ENCODE data around the gene SULT4A1.

DNA sequence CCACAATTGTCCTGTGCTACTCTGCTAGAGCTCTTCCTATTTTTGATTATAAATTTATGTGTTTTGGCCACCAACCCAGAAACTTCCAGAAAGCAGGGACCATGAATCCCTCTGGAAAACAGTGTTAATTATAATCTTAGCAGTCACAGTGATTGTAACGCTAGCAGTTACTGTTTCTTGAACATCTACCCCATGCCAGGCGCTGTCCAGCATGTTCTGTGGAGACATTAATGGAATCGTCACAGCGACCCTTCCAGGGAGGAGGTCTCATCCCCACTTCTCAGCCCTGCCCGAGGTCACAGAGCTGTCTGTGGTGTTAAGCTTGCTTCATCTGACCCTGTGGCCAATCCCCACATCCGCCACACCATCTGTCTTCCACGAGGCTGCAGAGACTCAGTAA lies 43.4 kb upstream of the SULT4A1 start:
- TF ChIP-seq FOXK2 (IDR thresholded peaks at IDR 0.05): no peak
- TF ChIP-seq SP1 (IDR thresholded peaks at IDR 0.05; ENCODE audit: low read depth, low read length): no peak
- no peak for TF ChIP-seq EP300 (IDR thresholded peaks at IDR 0.05; ENCODE audit: borderline replicate concordance in 1 of 2, control insufficient read depth in 1 of 2, low read depth in 2 of 2, low read length in 2 of 2)
- TF ChIP-seq JUND (IDR thresholded peaks at IDR 0.05; ENCODE audit: low read depth, low read length): no peak
- TF ChIP-seq POLR2A (IDR thresholded peaks at IDR 0.05; ENCODE audit: low read depth, low read length): no peak
- TF ChIP-seq, protein P1, sequence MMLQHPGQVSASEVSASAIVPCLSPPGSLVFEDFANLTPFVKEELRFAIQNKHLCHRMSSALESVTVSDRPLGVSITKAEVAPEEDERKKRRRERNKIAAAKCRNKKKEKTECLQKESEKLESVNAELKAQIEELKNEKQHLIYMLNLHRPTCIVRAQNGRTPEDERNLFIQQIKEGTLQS (IDR thresholded peaks at IDR 0.05; ENCODE audit: borderline replicate concordance, extremely low read depth, low read depth, low read length): no peak
- no peak for TF ChIP-seq RFX5 (IDR thresholded peaks at IDR 0.05; ENCODE audit: low read depth, low read length)
- no peak for TF ChIP-seq FOXM1 (IDR thresholded peaks at IDR 0.05; ENCODE audit: low read depth, low read length)
- TF ChIP-seq, protein P2, sequence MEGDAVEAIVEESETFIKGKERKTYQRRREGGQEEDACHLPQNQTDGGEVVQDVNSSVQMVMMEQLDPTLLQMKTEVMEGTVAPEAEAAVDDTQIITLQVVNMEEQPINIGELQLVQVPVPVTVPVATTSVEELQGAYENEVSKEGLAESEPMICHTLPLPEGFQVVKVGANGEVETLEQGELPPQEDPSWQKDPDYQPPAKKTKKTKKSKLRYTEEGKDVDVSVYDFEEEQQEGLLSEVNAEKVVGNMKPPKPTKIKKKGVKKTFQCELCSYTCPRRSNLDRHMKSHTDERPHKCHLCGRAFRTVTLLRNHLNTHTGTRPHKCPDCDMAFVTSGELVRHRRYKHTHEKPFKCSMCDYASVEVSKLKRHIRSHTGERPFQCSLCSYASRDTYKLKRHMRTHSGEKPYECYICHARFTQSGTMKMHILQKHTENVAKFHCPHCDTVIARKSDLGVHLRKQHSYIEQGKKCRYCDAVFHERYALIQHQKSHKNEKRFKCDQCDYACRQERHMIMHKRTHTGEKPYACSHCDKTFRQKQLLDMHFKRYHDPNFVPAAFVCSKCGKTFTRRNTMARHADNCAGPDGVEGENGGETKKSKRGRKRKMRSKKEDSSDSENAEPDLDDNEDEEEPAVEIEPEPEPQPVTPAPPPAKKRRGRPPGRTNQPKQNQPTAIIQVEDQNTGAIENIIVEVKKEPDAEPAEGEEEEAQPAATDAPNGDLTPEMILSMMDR (IDR thresholded peaks at IDR 0.05 in 2 of 3, conservative IDR thresholded peaks at IDR 0.05 in 1 of 3; ENCODE audit: control insufficient read depth in 2 of 3, extremely low read depth in 1 of 3, insufficient read depth in 1 of 3, low read depth in 3 of 3, low read length in 3 of 3): no peak
- no peak for TF ChIP-seq MYC (IDR thresholded peaks at IDR 0.05; ENCODE audit: insufficient read depth, insufficient read length, insufficient replicate concordance, low read length, severe bottlenecking)
- no peak for TF ChIP-seq EGR1 (IDR thresholded peaks at IDR 0.05; ENCODE audit: borderline replicate concordance in 1 of 2, low read depth in 2 of 2, low read length in 2 of 2)
- TF ChIP-seq, protein P3, sequence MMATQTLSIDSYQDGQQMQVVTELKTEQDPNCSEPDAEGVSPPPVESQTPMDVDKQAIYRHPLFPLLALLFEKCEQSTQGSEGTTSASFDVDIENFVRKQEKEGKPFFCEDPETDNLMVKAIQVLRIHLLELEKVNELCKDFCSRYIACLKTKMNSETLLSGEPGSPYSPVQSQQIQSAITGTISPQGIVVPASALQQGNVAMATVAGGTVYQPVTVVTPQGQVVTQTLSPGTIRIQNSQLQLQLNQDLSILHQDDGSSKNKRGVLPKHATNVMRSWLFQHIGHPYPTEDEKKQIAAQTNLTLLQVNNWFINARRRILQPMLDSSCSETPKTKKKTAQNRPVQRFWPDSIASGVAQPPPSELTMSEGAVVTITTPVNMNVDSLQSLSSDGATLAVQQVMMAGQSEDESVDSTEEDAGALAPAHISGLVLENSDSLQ (IDR thresholded peaks at IDR 0.05): no peak
- TF ChIP-seq SMC3 (IDR thresholded peaks at IDR 0.05; ENCODE audit: borderline replicate concordance, low read length): no peak
- no peak for TF ChIP-seq EZH2 (IDR thresholded peaks at IDR 0.05; ENCODE audit: borderline replicate concordance, control insufficient read depth, low read depth, low read length)

Data from GM12878 (cell line).